Activated CD8-positive, alpha-beta memory T cell treated with anti-CD3 and anti-CD28 coated beads for 36 hours (primary cell): ENCODE data around the gene RPL39L. TPM values are rescaled to one million over a fixed set of nuclear protein-coding genes. Genes with fewer than 3 reads are reported as not detected.
"Not testable (repeated sequence)": the region's sequence is repeated elsewhere in the genome, so short reads cannot be mapped to it uniquely, and the experiment has no call there.

ENCODE experiments used
- CTCF ChIA-PET: fragments of 350-600 bp; sonication (Branson Sonifier 250); formaldehyde crosslinking; loops from one replicate; lab custom pipeline; 2021; ENCODE audit warnings: antibody characterized with exemption; lab: Charles Lee
- POLR2A ChIA-PET: fragments of 350-600 bp; sonication (Branson Sonifier 250); formaldehyde crosslinking; loops from one replicate; lab custom pipeline; 2021; ENCODE audit warnings: antibody characterized with exemption; lab: Charles Lee
- total RNA-seq, 2 experiments: library from RNA; stranded (reverse); gene quantifications; one replicate each; pipeline ENCODE4 v1.2.3, GENCODE V29; 2021

The RPL39L gene
- total RNA-seq, 2 experiments from 2014 or later, result 12.9 to 14.1 TPM

DNA sequence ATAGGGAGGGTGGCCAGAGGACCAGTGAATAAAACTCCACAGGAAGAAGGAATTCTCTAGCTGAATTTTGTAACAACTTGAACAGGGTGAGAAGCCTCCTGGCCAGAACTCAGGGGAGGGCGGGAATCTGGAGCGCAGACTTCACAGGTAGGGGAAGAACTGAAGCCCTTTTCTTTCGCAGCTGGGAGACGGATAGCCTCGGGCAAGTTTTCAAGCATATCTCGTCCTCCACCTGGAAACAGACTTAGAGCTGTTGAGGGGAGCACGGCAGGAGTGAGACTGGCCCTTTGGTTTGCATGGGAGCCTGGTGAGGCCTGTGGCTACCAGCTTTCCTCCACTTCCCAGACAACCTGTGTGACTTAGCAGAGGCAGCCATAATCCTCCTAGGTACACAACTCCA, 10.9 kb upstream of the RPL39L start:
- CTCF ChIA-PET, result interaction anchor here (0.8 to 5.1 kb wide), 13 partner anchors 9 to 293 kb away, joined by 3 to 50 read pairs (median 4); partner anchors contain the start of gene RPL39L
- POLR2A ChIA-PET, result interaction anchor here (0.9 kb wide), 1 partner anchor 11 kb away, joined by 5 read pairs; the partner anchor contains the start of gene RPL39L

DNA sequence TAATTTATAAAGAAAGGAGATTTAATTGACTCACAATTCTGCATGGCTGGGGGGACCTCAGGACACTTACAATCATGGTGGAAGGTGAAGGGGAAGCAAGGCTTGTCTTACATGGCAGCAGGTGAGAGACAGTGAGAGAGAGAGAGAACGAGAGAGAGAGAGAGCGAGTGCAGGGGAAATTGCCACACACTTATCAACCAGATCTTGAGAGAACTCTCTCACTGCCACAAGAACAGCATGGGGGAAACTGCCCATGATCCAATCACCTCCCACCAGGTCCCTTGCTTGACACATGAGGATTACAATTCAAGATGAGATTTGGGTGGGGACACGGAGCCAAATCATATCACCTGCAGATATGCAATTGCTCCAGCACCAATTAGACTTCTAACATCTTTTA, 7.1 kb upstream of the RPL39L start:
- ChIA-PET CTCF (no interaction called here), POLR2A (no interaction called here)

DNA sequence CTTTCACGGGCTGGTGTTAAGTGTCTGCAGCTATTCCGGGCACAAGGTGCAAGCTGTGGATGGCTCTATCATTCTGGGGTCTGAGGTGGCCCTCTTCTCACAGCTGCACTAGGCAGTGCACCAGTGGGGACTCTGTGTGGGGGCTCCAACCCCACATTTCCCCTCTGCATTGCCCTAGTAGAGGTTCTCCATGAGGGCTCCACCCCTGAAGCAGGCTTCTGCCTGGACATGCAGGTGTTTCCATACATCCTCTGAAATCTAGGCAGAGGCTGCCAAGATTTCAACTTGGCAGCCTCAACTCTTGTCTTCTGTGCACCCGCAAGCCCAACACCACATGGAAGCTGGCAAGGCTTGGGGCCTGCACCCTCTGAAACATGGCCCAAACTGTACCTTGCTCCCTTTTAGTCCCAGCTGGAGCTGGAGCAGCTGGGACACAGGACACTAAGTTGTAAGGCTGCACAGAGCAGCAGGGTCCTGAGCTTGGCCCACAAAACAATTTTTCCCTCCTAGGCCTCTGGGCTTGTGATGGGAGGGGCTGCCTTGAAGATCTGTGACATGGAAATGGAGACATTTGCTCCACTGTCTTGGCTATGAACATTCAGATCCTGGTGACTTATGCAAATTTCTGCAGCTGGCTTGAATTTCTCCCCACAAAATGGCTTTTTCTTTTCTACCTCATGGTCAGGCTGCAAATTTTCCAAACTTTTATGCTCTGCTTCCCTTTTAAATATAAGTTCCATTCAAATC, 6.0 kb upstream of the RPL39L start:
- CTCF ChIA-PET, result interaction anchor here (1.0 kb wide), 1 partner anchor 33 kb away, joined by 6 read pairs; no protein-coding TSS in a partner anchor
- POLR2A ChIA-PET, result no interaction called here

DNA sequence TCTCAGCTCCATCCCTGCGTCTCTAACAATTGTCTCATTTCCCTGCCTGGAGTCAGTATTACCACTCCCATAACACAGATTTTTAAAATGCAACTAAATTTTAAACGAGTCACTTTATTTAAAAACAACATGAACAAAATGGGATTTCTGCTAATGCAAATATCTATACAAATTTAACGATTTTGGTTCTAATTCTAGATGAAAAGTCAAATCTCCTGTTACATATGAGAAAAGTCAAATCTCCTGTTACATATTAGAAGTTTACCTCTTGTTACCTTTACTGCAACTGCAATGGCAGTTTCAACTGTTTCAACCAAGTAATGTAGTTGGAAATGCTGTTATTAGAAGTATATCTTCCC, 578 bp upstream of the RPL39L start:
- POLR2A ChIA-PET, result interaction anchor here (0.8 to 2.2 kb wide), 6 partner anchors 10 to 313 kb away, joined by 3 to 9 read pairs (median 4); no protein-coding TSS in a partner anchor
- CTCF ChIA-PET, result interaction anchor here (0.6 to 2.5 kb wide), 21 partner anchors 8 to 318 kb away, joined by 3 to 20 read pairs (median 4); partner anchors contain the start of gene RTP4

DNA sequence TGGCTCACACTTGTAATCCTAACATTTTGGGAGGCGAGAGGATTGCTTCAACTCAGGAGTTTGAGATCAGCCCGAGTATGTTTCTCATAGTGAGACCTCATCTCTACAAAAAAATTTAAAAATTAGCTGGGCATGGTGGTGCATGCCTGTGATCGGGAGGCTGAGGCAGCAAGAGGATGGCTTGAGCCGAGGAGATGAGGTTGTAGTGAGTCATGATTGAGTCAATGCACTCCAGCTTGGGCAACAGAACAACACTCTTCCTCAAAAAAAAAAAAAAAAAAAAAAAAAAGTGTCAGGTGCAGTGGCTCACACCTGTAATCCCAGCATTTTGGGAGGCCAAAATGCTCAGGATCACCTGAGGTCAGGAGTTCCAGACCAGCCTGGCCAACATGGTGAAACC, 2.4 kb downstream of the RPL39L start:
- CTCF ChIA-PET, result interaction anchor here (0.8 kb wide), 1 partner anchor 72 kb away, joined by 3 read pairs; no protein-coding TSS in a partner anchor
- POLR2A ChIA-PET, result no interaction called here

DNA sequence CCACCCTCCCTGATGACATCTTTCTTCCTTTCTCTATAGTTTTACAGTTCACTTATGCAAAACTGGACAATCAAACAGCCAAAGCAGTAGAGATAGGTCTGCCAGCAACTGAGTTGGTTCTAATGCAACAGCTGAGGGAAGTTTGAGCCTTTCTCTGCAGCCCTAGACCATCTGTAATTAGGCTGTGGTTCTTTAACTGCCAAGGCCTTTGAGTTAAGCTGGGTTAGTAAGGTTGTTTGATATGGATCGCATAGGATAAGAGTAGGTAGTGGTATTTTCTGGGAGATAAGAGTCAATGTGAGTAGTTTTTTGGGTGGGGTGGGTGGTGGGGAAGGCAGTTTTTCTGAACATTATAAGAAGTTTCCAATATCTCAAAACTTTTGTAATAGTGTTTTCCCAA, 3.0 kb downstream of the RPL39L start:
- CTCF ChIA-PET, result interaction anchor here (0.8 to 1.0 kb wide), 2 partner anchors 14 to 23 kb away, joined by 3 to 4 read pairs; no protein-coding TSS in a partner anchor
- POLR2A ChIA-PET, result no interaction called here

DNA sequence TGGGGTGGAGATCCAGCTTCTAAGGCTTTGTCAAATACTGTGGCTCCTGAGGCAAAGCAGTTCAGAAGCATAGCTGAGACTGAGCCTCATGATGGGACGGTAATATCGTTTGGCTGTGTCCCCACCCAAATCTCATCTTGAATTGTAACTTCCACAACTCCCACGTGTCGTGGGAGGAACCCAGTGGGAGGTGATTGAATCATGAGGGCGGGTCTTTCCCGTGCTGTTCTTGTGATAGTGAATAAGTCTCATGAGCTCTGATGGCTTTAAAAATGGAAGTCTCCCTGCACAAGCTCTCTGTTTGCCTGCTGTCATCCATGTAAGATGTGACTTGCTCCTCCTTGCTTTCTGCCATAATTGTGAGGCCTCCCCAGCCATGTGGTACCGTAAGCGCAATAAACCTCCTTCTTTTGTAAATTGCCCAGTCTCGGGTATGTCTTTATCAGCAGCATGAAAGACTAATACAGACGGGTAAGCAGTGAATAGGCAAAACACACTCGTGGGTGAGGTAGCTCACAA, 4.1 kb downstream of the RPL39L start:
- POLR2A ChIA-PET, CTCF ChIA-PET: not testable (repeated sequence)

DNA sequence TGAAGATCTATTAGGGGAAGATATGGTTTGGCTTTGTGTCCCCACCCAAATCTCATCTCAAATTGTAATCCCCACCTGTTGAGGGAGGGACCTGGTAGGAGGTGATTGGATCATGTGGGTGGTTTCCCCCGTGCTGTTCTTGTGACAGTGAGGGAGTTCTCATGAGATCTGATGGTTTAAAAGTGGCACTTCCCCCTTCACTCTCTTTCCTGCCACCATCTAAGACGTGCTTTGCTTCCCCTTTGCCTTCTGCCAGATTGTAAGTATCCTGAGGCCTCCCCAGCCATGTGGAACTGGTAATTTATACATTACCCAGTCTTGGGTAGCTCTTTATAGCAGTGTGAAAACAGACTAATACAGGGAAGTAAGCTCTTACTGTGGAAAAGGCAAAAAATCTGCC, 6.1 kb downstream of the RPL39L start:
- POLR2A ChIA-PET, result not testable (repeated sequence)

DNA sequence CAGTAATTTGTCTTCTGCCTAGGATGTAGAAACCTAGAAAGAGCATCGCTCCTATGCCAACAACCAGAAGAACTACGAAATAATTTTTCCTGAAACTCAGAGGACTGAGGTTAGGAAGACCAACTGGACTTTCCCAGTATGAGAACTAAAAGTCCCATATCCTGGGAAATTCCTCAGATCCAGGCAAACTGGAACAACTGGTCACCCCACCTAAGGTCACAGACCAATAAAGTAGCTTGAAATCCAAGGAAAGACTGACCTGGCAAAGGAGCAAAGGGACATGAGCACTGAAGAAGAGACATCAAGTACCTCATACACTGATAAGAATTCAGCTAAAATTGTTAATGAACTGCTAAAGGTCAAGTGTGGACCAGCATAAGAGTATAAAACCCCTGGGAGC, 6.6 kb downstream of the RPL39L start:
- CTCF ChIA-PET, result interaction anchor here (0.5 kb wide), 1 partner anchor 46 kb away, joined by 3 read pairs; no protein-coding TSS in a partner anchor
- POLR2A ChIA-PET, result no interaction called here

More for the DNA sequence above, 6.1 kb downstream of the RPL39L start:
- CTCF ChIA-PET, result interaction anchor here (0.5 kb wide), 1 partner anchor 46 kb away, joined by 3 read pairs; no protein-coding TSS in a partner anchor

DNA sequence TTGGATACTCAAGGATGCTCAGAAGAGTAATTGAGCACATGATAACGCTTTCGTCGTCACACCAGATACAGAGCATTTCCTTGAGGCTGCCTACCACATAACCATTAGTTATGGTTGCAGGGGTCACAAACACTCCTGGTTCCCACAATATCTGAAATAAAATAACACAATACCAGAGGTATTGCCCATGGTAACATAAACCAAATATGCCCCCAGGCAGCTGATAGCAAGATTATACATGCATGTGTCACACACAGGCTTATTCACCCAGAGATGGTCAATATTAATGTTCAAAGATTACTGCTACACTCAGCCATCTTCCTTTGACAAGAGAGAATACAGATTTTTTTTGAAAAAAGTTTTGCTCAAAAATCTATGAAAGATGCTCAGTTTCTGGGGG, 7.3 kb downstream of the RPL39L start:
- ChIA-PET POLR2A (no interaction called here), CTCF (interaction anchor here (0.7 to 1.2 kb wide), 2 partner anchors 8 to 18 kb away, joined by 4 to 6 read pairs; partner anchors contain the start of gene RPL39L)

DNA sequence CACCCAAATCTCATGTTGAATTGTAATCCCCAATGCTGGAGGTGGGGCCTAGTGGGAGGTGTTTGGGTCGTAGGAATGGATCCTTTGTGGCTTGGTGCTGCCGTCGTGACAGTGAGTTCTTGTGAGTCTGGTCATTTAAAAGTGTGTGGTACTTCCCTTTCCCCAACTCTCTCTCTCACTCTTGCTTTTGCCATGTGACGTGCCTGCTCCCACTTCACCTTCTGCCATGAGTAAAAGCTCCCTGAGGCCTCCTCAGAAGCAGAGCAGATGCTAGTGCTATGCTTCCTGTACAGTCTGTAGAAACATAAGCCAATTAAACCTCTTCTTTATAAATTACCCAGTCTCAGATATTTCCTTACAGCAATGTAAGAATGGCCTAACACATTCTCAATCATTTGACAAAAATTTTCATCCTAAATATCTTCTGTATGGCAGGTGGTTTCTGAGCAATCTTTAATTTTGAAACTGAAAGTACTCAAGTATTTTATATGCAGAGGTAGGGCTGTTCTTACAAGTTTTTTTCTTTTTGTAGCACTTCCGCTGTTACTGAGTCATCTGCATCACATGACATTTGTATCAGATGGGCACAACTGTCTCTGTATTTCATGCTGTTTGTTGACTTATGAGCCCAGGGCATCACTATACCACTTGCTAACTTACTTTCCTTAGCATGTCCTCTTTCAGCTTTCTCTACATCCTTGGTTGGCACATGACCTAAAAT, 8.8 kb downstream of the RPL39L start:
- POLR2A ChIA-PET, result interaction anchor here (1.3 kb wide), 1 partner anchor 9 kb away, joined by 6 read pairs; the partner anchor contains the start of gene RPL39L
- CTCF ChIA-PET, result interaction anchor here (0.7 to 2.8 kb wide), 2 partner anchors 9 to 37 kb away, joined by 3 to 18 read pairs; partner anchors contain the start of gene RPL39L

DNA sequence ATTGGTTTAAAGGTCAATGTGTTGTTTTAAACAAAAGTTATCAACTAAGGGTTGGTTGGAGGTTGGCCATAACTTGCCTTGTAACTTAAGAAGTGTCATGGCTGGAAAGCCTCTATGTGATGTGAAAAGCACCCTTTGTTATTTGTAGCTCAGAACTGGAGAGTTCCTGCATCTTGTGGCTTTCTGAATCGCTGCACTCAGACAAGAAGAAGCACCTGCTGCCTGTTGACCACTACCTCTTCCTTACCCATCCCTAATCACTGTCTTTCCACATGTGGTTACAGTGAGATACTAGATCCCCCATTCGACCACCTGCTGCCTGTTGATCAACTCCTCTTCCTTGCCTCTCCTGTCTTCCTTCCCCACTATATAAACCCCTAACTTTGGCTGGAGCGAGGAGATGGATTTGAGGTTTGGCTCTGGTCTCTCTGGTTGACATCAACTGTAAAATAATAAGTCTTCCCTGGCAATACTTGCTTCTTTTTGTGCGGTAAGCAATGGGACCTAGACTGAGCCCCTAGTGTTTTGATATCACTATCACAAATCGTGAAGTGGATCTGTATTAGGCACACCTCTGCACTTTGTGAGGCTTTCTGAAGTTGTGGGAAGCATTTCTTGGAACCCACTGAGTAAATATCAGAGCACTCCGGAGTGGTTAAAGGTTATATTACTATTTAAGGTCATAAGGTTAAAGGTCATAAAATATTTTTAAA, 13.8 kb downstream of the RPL39L start:
- ChIA-PET CTCF (no interaction called here), POLR2A (no interaction called here)

DNA sequence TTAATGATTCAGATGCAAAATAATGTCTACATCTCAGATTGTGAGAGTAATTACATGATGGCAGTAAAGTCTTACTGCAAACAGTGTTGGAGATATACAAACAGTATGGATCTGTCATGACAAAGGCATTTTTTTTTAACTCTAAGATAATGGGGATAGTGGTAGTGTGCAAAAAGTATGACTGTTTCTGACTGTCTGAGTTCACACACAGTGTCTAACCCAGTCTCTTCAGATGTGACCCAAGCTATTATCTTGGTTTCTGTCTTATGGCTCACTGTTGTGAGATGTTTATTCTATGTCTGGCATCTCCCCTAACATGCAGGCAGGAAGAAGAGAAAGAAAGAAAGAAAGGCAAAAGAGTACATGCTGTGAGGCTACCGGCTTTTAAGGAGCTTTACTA, 17.0 kb downstream of the RPL39L start:
- POLR2A ChIA-PET, result no interaction called here
- CTCF ChIA-PET, result interaction anchor here (0.9 to 1.0 kb wide), 3 partner anchors 9 to 160 kb away, joined by 3 read pairs; partner anchors contain the start of gene RPL39L

DNA sequence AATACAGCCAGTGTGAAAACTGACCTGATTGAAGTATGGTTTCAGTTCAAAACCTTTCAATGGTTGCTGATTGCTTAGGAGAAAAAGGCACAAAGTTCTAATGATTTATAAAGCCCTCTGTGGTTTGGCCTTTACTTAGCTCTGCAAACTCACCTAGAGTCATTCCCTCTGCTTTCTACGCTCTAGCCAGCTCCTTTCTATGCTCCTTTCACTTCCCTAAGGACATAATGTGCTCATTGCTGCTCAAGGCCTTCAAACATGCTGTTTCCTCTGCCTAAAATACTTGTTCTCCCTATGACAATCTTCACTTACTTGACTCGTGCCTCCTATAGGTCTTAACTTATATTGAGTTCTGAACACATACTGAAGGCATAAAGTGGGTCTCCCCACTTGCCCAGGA, 19.0 kb downstream of the RPL39L start:
- CTCF ChIA-PET, result interaction anchor here (1.2 kb wide), 1 partner anchor 19 kb away, joined by 3 read pairs; the partner anchor contains the start of gene RPL39L
- POLR2A ChIA-PET, result no interaction called here

DNA sequence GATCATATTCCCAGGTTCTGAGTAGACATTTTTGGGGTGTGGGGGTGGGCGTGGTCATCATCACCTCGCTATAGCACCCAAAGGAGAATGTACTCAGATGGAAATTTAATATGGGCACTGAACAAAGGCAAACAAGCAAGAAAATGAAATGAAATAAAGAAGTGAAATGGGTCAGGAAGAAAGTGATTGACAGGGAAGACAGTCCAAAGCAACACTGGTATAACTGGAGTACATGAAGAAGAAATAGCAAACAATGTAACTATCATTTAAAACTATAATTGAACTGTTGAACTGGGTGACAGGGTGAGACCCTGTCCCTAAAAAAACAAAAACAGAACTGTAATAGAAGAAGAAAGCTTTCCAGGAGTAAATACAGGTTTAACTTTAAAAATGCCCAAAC, 24.8 kb downstream of the RPL39L start:
- POLR2A ChIA-PET, result no interaction called here

DNA sequence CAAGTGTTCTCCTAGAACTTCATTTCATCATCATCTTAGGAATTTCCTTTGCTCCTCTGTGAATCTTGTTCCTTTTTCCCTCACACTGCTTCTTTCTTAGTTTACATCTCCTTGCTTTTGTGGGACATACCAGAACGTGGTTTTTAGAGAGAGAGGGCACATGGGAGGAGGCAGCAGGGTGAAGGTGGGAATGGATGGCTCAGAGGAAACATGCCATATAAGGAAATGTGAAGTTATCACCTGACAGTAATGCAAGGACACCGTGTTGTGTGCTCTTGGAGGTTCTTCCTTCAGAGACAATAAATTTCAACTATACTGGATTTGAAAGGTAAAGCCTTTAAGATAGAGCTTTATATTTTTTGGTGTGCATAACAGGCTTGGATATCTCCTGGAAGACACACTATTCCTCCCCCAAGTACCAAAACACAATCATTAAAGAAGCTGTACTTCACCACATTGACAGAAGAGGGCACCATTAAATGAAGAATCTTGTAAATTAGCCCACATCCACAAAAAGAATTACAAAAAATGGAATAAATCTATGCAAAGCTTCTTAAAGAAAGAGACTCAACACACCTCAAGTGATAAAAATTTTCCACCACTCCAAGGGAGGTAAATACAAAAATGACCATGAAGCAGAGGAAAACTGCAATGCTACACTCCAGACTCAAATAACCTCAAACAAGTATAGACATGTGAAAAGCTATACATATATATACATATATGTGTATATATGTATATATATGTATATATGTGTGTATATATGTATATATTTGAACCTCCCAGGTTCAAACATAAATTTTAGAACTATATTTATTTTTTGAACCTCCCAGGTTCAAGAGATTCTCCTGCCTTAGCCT, 26.1 kb downstream of the RPL39L start:
- POLR2A ChIA-PET, result interaction anchor here (1.2 kb wide), 1 partner anchor 52 kb away, joined by 3 read pairs; no protein-coding TSS in a partner anchor
- CTCF ChIA-PET, result interaction anchor here (0.6 to 4.7 kb wide), 17 partner anchors 9 to 716 kb away, joined by 3 to 50 read pairs (median 5); partner anchors contain the start of gene RPL39L

More for the DNA sequence above, 24.8 kb downstream of the RPL39L start:
- CTCF ChIA-PET, result interaction anchor here (1.0 to 4.7 kb wide), 5 partner anchors 15 to 50 kb away, joined by 3 to 50 read pairs (median 8); partner anchors contain the start of gene RPL39L

DNA sequence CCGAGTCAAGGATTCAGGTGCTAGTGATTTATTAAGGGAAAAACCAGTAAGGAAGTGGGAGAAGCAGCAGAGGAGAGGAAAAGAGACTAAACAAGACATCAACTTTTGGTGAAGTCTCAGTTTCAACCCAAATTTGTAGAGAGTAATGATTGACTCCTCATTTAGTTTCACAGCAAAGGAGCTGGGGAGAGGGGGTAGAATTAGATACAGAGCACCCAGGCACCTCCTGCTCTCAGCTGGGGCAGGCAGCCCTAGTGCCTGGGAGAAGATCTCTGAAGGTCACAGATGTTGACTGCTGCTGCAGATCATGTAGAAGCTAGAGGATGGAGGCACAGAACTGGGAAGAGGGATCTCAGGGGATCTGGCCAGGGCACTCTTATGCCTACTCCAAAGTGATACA, 29.1 kb downstream of the RPL39L start:
- CTCF ChIA-PET, result interaction anchor here (1.1 kb wide), 1 partner anchor 41 kb away, joined by 4 read pairs; no protein-coding TSS in a partner anchor
- POLR2A ChIA-PET, result no interaction called here
